Limb (tissue), 2 donors: ENCODE data around the gene MDK.

ENCODE experiments used
- DNase-seq, 2 donors: peaks; one replicate each; pipeline ENCODE4 v3.0.0-alpha.2; 2016; ENCODE audit errors: extremely low spot score in 2 of 2

The MDK gene

GRCh38 chr11:46402957-46403902, 21.8 kb downstream of the MDK start:
- DNase-seq, result no peak

GRCh38 chr11:46404476-46405017, 23.1 kb downstream of the MDK start:
- DNase-seq, result no peak

GRCh38 chr11:46407635-46408034, 26.2 kb downstream of the MDK start:
- no peak for DNase-seq

- DNase-seq, result no peak
Observed at GRCh38 chr11:46408407-46408986, 27.0 kb downstream of the MDK start.

GRCh38 chr11:46410021-46410420, 28.6 kb downstream of the MDK start:
- no peak for DNase-seq

GRCh38 chr11:46413760-46414465, 32.4 kb downstream of the MDK start:
- no peak for DNase-seq

GRCh38 chr11:46414466-46414796, 33.0 kb downstream of the MDK start:
- peak in 1 of 2 donors; percentile 45 for DNase-seq

GRCh38 chr11:46414879-46415278, 33.4 kb downstream of the MDK start:
- no peak for DNase-seq

GRCh38 chr11:46417711-46418110, 36.2 kb downstream of the MDK start:
- no peak for DNase-seq

- no peak for DNase-seq
Observed at GRCh38 chr11:46418751-46419150, 37.3 kb downstream of the MDK start.

GRCh38 chr11:46420513-46420912, 39.0 kb downstream of the MDK start:
- no peak for DNase-seq

- no peak for DNase-seq
Observed at GRCh38 chr11:46421257-46421880, 39.9 kb downstream of the MDK start.

GRCh38 chr11:46422588-46422987, 41.1 kb downstream of the MDK start:
- DNase-seq, result no peak

- no peak for DNase-seq
Observed at GRCh38 chr11:46426233-46426991, 44.9 kb downstream of the MDK start.

GRCh38 chr11:46427364-46427763, 45.9 kb downstream of the MDK start:
- DNase-seq, result no peak

GRCh38 chr11:46429717-46430116, 48.2 kb downstream of the MDK start:
- no peak for DNase-seq

- DNase-seq, result no peak
Observed at GRCh38 chr11:46431211-46431610, 49.7 kb downstream of the MDK start.
